HepG2 (cell line): ENCODE measurements around the gene DNAJA2. TPM values are rescaled to one million over a fixed set of nuclear protein-coding genes. Genes with fewer than 3 reads are reported as not detected.

Experiments
- CHCHD3 ChIP-seq: sonication (generic); formaldehyde crosslinking; IDR thresholded peaks from 2 replicates; pipeline ENCODE4 v1.8.0; 2022; ENCODE audit warnings: mild to moderate bottlenecking, missing genetic modification reagents, moderate library complexity
- KDM6A ChIP-seq: IDR thresholded peaks from 2 replicates; pipeline ENCODE4 v1.6.1; 2016; ENCODE audit warnings: low read depth
- KLF12 ChIP-seq: sonication (generic); formaldehyde crosslinking; IDR thresholded peaks from 2 replicates; pipeline ENCODE4 v1.4.0; 2020; ENCODE audit warnings: missing genetic modification reagents, borderline replicate concordance
- NFKBIZ ChIP-seq: IDR thresholded peaks from 2 replicates; pipeline ENCODE4 v1.6.1; 2018; ENCODE audit warnings: missing genetic modification reagents, missing compliant biosample characterization
- PAXIP1 ChIP-seq: sonication (generic); formaldehyde crosslinking; conservative IDR thresholded peaks from 2 replicates; pipeline ENCODE4 v1.4.0; 2020; ENCODE audit warnings: mild to moderate bottlenecking, missing genetic modification reagents, moderate library complexity
- PHF5A ChIP-seq: IDR thresholded peaks from one replicate; pipeline ENCODE4 v1.6.1; 2018; ENCODE audit warnings: low read depth, missing genetic modification reagents; ENCODE audit not compliant: unreplicated experiment
- PTBP1 ChIP-seq: fragments of 200-400 bp; formaldehyde crosslinking; IDR thresholded peaks from 2 replicates; pipeline ENCODE4 v1.6.1; 2018; ENCODE audit warnings: low read length, low read depth; ENCODE audit not compliant: poor library complexity, severe bottlenecking
- SALL2 ChIP-seq: sonication (generic); formaldehyde crosslinking; IDR thresholded peaks from 2 replicates; pipeline ENCODE4 v1.8.1; 2023; ENCODE audit warnings: mild to moderate bottlenecking, missing genetic modification reagents, inconsistent platforms
- ZBTB26 ChIP-seq: IDR thresholded peaks from 2 replicates; pipeline ENCODE4 v1.6.1; 2016; ENCODE audit warnings: missing compliant biosample characterization, missing genetic modification reagents, borderline replicate concordance
- ZNF33B ChIP-seq: sonication (generic); formaldehyde crosslinking; IDR thresholded peaks from 2 replicates; pipeline ENCODE4 v1.5.1; 2020; ENCODE audit warnings: mild to moderate bottlenecking, missing genetic modification reagents
- ZNF605 ChIP-seq: sonication (generic); formaldehyde crosslinking; IDR thresholded peaks from 2 replicates; pipeline ENCODE4 v1.8.0; 2022; ENCODE audit warnings: mild to moderate bottlenecking, missing genetic modification reagents
- ZNF773 ChIP-seq: sonication (generic); formaldehyde crosslinking; IDR thresholded peaks from 2 replicates; pipeline ENCODE4 v1.4.0; 2020; ENCODE audit warnings: missing genetic modification reagents, borderline replicate concordance
- polyA plus RNA-seq, 8 experiments: library from polyadenylated mRNA; depleted of rRNA in 3 of 8; stranded (reverse) in 7 of 8; unstranded in 1 of 8; fragments of >200 nt; fragmentation: Illumina TruSeq in 4 of 8; extraction: Trizol in 4 of 8; gene quantifications; 2 replicates each; pipeline versions ENCODE4 v1.2.1 to v1.2.3, GENCODE V29; 2011 to 2016; ENCODE audit warnings: low read depth in 4 of 8, missing spikeins in 1 of 8, mixed read lengths in 1 of 8; ENCODE audit not compliant: insufficient read depth in 1 of 8
- total RNA-seq, 5 experiments: library from RNA; depleted of rRNA; stranded (reverse); fragments of >200 nt; fragmentation: Illumina TruSeq; extraction: Trizol; gene quantifications; 2 replicates each; pipeline ENCODE4 v1.2.3, GENCODE V29; 2016; ENCODE audit warnings: low read depth in 1 of 5
- TF ChIP-seq, protein P1 (sequence below): IDR thresholded peaks from 2 replicates; pipeline ENCODE4 v1.6.1; 2016; ENCODE audit warnings: low read depth, missing genetic modification reagents, missing compliant biosample characterization
- TF ChIP-seq, protein P2 (sequence below): sonication (generic); formaldehyde crosslinking; IDR thresholded peaks from 2 replicates; pipeline ENCODE4 v1.5.0; 2020; ENCODE audit warnings: mild to moderate bottlenecking, missing genetic modification reagents

DNAJA2 gene
- total and polyA plus RNA-seq, 2 of the 13 experiments (the other 11 are each of a cell fraction or from before 2014, with no cell fraction given) = 25.4 to 176 TPM

DNA sequence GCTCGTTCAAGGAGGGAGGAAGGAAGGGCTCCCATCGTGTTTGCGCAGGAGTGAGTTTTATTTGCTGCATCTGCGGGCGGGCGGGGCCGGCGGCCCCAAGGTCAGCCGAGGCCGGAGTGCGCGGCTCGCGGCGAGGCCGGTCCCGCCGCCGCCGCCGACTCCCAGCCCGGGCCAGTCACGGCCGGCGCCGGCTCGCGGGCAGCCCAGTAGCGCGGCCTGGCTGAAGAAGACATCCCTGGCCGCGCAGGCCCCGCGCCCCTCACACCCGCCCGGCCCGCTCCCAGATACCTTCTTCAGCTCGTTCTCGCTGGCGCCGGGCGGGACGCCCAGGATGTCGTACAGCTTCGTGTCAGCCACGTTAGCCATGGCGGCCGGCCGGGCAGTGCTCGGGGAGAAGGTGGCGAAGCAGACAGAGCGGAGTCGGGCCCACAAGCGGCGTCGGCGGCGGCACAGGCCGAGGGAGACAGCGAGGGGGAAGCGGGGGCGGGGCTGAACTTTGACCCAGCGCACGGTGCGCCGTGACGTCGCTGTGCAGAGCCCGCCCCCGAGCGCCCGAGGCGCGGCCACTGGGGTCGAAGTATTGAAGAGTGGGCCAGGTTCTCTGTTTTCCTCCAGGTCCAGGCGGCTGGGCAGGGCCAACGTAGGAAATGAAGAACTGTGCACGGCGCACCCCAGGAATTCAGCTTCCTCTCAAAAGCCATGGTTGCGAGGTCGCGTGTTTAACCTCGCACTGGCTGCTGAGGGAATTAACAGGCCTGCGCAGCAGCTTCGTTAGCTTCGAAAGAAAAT, at the start of gene DNAJA2 (continued):
- TF ChIP-seq KLF12 (peak; percentile 89), ZBTB26 (peak; percentile 73; the same call in 1 of the 2 replicates), KDM6A (CRISPR knock-in tag) (peak; percentile 26; the same call in 1 of the 2 replicates), PTBP1 (peak; percentile 90), PHF5A (no peak), ZNF773 (CRISPR knock-in tag) (peak; percentile 96), CHCHD3 (CRISPR knock-in tag) (peak; percentile 64; the same call in 1 of the 2 replicates), ZNF605 (peak; percentile 94), PAXIP1 (CRISPR knock-in tag) (peak; percentile 45; the same call in 1 of the 2 replicates), SALL2 (CRISPR knock-in tag) (peak; percentile 93), NFKBIZ (CRISPR knock-in tag) (peak; percentile 76; the same call in 1 of the 2 replicates), ZNF33B (CRISPR knock-in tag) (peak; percentile 97; the same call in 1 of the 2 replicates)
- TF ChIP-seq, protein P1, sequence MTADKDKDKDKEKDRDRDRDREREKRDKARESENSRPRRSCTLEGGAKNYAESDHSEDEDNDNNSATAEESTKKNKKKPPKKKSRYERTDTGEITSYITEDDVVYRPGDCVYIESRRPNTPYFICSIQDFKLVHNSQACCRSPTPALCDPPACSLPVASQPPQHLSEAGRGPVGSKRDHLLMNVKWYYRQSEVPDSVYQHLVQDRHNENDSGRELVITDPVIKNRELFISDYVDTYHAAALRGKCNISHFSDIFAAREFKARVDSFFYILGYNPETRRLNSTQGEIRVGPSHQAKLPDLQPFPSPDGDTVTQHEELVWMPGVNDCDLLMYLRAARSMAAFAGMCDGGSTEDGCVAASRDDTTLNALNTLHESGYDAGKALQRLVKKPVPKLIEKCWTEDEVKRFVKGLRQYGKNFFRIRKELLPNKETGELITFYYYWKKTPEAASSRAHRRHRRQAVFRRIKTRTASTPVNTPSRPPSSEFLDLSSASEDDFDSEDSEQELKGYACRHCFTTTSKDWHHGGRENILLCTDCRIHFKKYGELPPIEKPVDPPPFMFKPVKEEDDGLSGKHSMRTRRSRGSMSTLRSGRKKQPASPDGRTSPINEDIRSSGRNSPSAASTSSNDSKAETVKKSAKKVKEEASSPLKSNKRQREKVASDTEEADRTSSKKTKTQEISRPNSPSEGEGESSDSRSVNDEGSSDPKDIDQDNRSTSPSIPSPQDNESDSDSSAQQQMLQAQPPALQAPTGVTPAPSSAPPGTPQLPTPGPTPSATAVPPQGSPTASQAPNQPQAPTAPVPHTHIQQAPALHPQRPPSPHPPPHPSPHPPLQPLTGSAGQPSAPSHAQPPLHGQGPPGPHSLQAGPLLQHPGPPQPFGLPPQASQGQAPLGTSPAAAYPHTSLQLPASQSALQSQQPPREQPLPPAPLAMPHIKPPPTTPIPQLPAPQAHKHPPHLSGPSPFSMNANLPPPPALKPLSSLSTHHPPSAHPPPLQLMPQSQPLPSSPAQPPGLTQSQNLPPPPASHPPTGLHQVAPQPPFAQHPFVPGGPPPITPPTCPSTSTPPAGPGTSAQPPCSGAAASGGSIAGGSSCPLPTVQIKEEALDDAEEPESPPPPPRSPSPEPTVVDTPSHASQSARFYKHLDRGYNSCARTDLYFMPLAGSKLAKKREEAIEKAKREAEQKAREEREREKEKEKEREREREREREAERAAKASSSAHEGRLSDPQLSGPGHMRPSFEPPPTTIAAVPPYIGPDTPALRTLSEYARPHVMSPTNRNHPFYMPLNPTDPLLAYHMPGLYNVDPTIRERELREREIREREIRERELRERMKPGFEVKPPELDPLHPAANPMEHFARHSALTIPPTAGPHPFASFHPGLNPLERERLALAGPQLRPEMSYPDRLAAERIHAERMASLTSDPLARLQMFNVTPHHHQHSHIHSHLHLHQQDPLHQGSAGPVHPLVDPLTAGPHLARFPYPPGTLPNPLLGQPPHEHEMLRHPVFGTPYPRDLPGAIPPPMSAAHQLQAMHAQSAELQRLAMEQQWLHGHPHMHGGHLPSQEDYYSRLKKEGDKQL (CRISPR knock-in tag) = no peak
- TF ChIP-seq, protein P2, sequence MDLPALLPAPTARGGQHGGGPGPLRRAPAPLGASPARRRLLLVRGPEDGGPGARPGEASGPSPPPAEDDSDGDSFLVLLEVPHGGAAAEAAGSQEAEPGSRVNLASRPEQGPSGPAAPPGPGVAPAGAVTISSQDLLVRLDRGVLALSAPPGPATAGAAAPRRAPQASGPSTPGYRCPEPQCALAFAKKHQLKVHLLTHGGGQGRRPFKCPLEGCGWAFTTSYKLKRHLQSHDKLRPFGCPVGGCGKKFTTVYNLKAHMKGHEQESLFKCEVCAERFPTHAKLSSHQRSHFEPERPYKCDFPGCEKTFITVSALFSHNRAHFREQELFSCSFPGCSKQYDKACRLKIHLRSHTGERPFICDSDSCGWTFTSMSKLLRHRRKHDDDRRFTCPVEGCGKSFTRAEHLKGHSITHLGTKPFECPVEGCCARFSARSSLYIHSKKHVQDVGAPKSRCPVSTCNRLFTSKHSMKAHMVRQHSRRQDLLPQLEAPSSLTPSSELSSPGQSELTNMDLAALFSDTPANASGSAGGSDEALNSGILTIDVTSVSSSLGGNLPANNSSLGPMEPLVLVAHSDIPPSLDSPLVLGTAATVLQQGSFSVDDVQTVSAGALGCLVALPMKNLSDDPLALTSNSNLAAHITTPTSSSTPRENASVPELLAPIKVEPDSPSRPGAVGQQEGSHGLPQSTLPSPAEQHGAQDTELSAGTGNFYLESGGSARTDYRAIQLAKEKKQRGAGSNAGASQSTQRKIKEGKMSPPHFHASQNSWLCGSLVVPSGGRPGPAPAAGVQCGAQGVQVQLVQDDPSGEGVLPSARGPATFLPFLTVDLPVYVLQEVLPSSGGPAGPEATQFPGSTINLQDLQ = no peak; the same call in 1 of the 2 replicates
